ENCODE data around the gene LILRB4.
"Not testable (repeated sequence)": the region's sequence is repeated elsewhere in the genome, so short reads cannot be mapped to it uniquely, and the experiment has no call there.

LILRB4 gene

DNA sequence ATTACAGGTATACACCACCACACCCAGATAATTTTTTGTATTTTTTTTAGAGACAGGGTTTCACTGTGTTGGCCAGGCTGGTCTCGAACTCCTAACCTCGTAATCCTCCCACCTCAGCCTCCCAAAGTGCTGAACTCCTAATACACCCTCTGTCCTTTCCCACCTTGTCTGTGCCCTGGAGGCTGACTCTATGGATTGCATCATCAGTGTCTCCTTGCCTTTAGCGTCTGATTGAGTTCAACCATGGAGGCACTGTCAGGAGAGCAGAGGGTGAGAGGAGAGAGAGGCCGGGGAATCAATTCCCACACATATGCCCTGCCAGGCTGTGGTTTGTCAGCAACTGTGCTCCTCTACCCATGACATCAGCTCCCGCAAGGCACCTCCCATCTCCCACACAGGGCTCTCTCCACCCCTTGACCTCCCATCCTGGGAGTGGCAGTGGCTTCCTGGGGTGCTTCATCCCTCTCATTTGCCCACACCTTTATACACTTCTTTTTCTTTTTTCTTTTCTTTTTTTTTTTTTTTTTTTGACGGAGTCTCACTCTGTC is 12.6 kb upstream of the LILRB4 start:
- no peak for DNase-seq

DNA sequence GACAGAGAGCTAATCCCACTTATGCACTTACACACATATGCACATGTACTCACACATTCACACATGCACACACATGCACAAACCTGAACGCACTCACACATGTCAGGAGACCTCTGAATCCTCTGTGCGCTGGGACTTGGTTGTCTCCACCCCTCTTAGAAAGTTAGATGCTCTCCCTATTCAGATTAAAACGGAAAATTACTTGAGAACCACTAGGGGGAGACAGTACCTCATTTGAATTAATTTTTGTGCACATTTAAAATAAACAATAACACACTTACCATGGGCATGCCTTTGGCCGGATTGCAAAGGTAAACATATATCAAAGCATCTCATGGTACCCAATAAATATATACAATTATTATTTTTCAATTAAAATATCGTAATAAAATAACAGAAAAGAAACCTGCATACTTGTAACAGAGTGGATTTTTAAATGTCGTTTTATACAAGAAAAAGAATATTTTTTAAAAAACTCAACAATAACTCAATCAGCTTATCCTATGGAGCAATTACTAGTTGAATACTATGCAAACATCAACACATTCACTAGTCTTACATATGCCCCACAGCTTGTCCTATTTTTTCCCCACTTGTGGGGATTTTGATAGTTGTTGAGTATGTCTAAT is 9.5 kb upstream of the LILRB4 start:
- no peak for DNase-seq

DNA sequence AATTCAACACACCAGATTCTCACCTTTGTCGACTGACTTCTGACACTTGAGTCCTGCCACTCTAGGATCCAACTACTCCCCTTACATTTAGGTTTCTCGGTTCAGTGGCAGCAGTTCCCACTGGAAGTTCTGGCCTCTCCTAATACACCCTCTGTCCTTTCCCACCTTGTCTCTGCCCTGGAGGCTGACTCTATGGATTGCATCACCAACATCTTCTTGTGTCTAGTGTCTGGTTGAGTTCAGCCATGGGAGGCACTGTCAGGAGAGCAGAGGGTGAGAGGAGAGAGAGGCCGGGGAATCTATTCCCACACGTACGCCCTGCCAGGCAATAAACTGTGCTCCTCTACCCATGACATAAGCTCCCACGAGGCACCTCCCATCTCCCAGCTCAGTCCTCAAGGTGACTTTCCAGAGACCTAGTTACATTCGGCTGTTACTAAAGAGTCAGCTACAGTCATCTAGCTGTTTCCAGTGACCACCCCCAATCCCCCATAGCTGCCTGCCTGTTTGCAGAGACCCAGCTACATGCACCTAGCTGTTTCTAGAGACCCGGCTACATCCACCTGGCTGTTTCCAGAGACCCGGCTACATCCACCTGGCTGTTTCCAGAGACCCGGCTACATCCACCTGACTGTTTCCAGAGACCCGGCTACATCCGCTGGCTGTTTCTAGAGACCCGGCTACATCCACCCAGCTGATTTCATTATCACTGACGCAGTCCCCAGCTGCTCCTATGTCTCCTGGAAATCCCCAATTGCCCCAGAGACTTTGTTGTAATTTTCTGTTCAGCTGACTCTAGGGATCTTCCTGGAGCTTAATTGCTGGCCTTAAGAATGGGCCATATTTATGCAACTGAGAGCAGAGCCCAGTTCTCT is 8.1 kb upstream of the LILRB4 start:
- DNase-seq = no peak

DNA sequence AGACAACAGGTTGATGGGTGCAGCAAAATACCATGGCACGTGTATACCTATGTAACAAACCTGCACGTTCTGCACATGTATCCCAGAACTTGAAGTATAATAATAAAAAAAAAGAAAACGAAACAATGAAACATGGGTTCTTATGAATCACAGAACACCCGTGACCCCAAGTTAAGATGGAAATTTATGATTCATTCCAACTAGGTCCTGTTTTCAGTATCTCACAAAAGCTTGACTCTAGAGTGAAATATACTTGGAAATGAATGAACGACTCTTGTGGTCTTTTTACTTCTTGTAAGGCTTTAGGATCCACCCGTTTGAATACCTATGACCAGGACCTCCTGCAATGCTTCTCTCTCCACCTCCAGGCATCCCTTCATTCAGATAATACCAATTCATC is 3.5 kb upstream of the LILRB4 start:
- DNase-seq = no peak

DNA sequence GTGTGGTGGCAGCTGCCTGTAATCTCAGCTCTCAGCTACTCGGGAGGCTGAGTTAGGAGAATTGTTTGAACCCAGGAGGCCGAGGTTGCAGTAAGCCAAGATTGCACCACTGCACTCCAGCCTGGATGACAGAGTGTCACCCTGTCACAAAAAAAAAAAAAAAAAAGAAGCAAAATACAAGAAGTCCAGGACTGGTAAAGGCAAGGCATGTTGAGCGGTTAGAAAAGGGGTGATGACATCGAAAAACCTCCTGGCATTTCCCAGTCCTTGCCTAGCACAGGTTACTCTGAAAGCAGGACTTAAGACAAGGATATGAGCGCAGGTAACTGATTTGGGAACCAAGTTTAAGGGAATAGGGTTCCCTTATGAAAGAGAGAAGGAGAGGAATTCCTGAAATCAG is 2.5 kb upstream of the LILRB4 start:
- no peak for DNase-seq

DNA sequence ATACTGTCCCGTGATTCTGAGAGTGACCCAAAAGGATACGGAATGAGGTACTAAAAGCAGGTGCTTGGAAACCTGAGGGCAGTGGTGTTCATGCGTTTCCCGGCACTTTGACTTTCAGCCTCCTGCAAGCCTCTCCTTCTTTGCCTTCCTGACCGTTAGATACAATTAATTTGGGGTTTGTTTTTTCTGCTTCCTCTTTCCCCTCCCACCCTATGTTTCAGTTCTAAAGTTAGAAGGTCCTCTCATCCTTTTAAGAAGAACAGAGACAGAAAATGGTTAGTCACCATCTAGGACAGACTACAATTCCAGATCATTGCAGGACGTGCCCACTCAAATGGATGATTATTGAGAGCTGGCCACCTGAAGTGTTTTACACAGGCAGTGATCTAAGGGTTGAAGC is 1.8 kb upstream of the LILRB4 start:
- no peak for DNase-seq

DNA sequence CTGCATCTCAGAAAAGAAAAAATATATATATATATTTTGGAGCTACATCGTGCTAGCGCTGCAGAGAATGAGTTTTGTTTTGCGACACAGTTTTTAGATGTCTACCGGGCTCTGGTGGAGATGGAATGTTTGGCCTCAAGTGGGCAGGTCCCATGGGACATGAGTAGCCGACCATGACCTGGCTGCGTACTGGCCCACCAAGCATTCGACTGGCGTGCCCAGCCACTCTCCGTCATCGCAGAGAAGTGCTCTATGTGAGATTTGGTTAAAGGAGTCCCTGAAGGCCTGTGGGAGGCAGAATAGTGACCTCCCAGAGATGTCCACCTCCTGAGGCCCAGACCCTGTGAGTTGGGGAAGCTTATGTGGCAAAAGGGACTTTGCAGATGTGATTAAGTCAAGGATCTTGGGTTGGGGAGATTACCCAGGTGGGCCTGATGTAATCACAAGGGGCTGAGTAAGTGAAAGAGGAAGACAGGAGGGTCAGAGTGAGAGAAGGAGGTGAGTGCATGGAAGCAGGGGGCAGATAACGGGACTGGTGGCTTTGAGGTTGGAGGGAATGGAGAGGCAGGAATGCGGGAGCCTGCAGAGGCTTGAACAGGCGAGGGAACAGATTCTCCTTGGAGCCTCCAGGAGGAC is 821 bp upstream of the LILRB4 start:
- no peak for DNase-seq

DNA sequence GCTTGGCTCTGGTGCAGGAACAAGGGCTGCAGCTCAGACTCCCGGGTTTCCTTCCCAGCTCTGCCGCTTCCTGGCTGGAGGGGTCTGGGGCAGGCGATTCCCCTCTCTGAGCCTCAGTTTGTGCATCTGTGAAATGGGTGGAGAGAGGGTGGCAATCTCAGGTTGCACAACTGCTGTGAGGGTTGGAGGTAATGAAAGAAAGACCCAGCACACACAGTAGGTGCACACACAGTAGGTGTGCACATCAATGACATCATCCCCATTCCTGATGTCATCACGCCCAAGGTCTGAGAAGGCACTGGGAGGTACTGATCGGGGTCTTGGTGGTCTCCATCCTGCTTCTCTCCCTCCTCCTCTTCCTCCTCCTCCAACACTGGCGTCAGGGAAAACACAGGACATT is 2.7 kb downstream of the LILRB4 start:
- no peak for DNase-seq

DNA sequence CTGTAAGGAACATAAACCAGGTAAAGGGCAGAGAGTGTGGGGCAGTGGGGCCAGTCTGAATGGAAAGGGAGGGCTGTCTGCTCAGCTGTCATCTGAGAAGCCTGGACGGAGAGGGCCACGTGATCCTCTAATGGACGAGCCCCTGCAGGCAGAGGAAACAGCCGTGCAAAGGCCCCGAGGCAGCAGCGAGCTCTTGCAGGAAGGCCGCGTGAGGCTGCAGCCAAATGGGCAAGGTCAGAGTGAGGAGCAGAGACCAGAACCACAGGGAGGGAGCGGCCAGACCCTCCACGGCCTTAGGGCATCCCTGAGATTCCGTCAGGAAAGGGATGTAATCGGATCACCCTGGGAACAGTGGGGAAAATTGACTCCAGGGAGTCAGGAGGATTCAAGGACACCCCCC is 4.4 kb downstream of the LILRB4 start:
- no peak for DNase-seq

DNA sequence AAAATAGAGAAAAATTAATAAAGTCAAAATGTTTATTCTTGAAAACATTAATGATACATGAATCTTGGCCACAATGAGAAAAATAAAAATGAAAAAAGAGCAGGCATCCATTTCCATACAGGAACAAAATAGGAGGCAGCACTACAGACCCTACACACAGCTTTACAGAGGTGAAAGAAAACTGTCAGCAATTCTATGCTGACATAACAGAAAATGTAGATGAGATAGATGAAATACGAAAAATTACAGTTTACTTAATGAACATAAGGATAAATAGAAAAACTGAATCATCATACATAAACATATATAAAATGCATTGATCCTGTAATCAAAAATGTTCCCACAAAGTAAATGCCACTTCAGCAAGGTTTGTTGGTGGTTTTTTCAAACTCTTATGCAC is 5.6 kb downstream of the LILRB4 start:
- DNase-seq = no peak

DNA sequence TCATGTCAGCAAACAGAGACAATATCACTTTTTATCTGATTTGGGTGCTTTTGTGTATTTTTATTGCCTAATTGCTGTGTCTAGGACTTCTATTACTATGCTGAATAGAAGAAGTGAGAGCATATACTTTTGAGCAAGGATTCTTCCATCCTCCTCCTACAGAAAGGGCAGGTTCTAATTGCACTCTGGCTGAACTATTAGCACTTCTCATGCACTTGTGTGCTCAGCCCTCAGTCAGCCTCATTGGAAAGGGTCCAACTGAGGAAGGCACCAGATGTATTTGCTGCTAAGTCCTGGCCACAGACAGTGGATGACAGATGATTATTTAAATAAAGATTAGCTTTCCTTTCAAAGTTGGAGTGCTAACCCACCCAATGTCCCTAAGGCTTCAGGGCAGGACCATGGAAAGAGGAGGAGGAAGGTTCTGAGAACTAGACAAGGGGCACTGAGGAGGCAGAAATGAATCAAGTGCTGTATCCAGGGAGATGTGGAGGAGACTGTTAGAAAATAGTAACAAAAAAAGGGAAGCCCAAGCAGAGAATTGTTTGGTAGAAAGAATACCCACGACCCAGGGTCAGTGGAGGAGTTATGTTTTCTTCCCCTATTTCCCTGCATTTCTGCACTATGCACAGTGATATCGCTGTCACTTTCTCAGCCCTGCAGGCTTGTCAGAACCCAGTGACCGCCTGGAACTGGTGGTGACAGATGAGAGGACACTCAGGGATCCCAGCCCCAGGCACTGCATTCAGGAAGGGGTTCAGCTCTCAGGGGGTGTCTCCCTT is 8.0 kb downstream of the LILRB4 start:
- no peak for DNase-seq

DNA sequence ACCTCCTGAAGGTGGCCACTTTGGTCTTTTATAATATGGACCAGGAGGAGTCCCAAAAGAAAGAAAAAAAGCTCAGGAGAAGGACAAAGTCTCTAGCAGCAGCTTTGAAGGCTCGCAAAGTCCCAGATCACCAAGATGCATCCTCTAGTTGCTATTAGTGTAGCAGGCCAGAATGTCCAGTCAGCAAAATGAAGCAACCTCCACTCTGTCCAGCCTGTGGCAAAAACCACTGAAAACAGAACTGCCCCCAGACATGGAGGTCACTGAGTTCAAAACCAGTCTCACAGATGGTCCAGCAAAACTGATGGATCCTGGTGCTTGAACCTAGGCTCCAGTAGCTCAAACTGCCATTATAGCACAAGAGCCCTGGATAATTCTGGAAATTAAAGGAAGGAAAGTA is 10.4 kb downstream of the LILRB4 start:
- no peak for DNase-seq

DNA sequence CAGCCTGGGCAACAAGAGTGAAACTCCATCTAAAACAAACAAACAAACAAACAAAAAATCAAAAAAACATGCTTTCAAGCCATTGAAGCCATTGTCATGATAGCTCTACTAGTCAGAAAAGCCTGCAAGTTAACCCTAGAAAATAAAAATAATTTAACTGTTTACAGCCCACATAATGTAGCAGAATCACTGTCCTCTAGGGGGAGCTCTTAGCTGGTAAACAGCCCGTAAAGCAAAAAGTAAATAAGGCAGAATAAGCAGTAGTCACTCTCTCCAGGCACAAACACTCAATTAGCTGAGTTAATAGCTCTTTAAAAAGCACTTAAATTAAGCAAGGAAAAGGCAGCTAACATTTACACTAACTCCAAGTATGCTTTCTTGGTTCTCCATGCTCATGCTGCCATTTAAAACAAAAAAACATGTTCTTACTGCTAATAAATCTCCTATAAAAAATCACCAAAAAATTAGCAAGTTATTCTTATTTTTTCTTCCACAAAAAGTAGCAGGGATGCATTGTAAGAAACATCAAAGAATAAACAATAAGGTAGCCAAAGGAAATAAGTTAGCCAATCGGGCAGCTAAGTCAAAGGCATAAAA is 11.3 kb downstream of the LILRB4 start:
- no peak for DNase-seq

DNA sequence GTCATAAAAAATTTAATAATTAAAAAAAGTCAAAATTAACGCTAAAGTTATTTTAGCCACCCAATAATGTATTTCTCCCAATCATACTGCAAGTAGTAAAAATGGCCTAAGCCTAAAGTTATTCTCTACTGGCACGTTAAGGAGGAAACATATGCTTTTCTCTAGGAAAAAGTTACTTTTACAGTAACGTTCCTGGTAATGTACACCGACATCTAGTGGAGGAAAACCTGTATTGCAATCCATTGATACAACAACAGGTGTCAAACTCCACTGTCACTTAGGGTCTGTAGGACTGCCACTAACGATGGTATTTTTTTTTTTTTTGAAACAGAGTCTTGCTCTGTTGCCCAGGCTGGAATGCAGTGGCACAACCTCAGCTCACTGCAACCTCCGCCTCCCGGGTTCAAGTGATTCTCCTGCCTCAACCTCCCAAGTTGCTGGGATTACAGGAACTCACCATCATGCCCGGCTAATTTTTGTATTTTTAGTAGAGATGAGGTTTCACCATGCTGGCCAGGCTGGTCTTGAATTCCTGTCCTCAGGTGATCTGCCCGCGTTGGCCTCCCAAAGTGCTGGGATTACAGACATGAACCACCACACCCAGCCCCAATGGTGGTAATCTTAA is 13.5 kb downstream of the LILRB4 start:
- DNase-seq = not testable (repeated sequence)

DNA sequence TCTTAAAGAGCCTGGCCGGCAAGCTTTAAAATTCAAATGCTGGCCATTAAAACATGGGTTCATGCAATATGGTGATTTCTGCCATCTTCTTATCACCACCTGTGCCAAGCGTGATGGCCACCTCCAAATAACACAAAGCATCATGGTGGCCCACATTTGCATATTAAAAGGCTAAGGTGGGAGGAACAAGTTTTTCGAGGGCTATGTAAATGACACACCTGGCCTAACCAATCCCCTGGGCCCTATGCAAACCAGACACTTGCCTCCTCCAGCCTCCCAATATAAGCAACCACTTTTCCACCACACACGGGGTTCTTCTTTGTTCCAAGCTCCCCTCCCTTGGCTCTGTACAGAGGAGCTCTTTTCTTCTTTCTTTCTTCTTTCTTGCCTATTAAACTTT is 14.4 kb downstream of the LILRB4 start:
- DNase-seq = no peak

DNA sequence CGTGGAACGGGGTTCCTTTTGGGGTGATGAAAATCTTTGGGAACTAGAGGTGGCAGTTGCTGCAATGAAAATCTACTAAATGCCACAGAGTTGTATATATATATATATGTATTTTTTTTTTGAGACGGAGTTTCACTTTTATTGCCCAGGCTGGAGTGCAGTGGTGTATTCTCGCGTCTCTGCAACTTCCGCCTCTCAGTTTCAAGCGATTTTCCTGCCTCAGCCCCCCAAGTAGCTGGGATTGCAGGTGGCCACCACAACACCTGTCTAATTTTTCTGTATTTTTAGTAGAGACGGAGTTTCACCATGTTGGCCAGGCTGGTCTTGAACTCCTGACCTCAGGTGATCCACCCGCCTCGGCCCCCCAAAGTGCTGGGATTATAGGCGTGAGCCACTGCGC is 18.8 kb downstream of the LILRB4 start:
- DNase-seq = not testable (repeated sequence)

DNA sequence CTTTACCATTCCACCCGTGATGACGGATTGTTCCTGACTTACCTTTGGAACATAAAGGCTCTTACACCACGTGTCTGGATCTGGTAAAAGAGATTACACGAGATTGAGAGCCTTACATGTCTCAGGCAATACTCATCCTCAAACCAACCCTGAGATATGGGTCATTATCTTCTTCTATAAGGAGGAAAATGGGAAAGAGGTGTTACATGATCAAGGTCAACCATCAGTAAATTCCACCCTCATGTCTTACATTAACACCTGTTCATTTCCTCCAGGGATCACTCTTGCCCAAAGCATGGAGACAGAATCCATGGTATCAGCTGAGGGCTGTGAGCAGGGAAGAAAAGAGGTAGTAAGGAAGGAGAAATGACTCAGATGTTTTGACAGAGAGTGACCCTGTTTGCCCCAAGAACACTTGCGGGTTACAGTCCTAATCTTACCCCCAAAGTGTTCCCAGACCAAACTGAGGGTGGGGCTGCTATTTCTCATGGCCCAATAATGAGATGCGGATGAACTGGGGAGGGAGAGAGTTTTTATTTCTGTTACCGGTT is 19.6 kb downstream of the LILRB4 start:
- no peak for DNase-seq

DNA sequence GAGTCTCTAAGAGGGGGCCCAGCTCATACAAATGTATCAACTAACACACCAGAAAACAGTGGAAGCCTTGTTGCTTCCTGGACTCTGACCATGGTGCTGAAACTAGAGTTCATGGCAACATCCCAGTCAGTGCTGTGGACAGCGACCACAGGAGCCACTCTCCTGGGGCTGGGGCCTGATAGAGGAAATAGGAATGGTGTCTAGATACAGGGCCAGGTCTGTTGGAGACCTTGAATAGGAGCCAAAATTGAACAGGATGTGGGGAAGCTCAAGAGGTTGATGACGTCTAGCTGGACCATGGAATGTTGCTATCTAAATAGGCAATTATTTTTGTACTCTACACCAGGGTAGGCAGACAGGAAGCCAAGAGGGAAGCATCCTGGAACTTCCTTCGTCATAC is 21.7 kb downstream of the LILRB4 start:
- no peak for DNase-seq

DNA sequence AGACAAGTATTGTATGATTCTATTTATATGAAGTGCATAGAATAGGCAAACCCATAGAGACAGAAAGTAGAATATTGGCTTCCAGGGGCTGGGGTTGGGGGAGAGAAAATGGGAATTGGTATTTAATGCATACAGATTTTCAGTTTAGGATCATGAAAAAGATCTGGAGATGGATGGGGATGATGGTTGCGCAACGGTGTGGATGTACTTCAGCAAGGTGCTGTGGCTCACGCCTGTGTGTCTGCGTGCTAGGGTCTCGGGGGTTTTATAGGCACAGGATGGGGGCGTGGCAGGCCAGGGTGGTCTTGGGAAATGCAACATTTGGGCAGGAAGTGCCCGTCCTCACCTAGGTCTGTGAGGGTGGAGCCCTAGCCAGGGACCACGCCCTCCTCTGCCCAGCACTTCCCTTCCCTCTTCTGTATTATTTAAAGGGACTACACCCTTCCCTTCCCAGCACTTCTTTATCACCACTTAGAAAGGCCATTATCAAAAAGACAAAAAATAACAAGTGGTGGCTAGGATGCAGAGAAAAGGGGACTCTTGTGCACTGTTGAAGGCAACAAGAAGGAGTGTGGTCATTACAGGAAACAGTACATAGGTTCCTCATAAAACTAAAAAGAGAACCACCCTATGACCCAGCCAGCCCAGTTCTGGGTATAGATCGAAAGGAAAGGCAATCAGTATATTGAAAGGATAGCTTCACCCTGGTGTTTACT is 29.0 kb downstream of the LILRB4 start:
- DNase-seq = no peak

DNA sequence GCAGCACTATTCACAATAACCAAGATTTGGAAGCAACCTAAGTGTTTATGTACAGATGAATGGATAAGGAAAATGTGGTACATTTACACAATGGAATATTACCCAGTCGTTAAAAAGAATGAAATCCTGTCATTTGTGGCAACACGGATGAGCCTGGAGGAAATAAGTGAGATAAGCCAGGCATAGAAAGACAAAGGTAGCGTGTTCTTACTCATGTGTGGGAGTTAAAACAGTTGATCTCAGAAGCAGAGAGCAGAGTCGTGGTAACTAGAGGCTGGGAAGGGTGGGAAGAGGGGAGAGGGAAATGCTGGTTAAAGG is 29.5 kb downstream of the LILRB4 start:
- DNase-seq = no peak

DNA sequence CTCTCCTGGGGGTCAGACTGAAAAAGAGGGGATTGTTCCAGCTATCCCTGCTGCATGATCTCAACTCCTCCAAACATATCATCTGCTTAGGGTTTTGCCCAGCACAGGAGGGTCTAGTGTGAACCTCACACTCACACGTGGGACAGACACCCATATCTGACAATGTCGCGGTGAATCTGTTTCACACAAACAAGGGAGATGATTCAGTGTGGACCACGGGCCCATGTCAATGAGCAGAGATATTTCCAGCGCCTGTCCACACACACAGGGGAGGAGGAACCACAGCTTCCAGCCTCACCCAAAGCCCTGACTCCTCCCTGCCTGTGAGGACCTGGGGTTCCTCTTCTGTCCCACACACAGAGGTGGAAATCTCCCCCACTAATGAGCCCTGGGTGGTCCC is 31.9 kb downstream of the LILRB4 start:
- DNase-seq = no peak

Data from T-helper 9 cell (primary cell).